HK-2 (cell line): Measurements from ENCODE around the gene SOX5.

ENCODE experiments used
- DNase-seq: peaks from one replicate; pipeline ENCODE4 v3.0.0-alpha.2; 2018; ENCODE audit not compliant: unreplicated experiment

The SOX5 gene

GRCh38 chr12:23949348-23950209 lies at the start of gene SOX5:
SOX5 (minus strand) TSS chr12:23949670; CDS start chr12:23949601, 69 bp downstream.
- no peak for DNase-seq

GRCh38 chr12:23987046-23987445 lies 37.6 kb upstream of the SOX5 start:
- no peak for DNase-seq

- no peak for DNase-seq
Measured at GRCh38 chr12:23980826-23981225, 31.4 kb upstream of the SOX5 start.

- DNase-seq = no peak
Measured at GRCh38 chr12:23964812-23965211, 15.3 kb upstream of the SOX5 start.

GRCh38 chr12:23959826-23960225 lies 10.4 kb upstream of the SOX5 start:
- no peak for DNase-seq

- DNase-seq = no peak
Measured at GRCh38 chr12:23954332-23954731, 4.9 kb upstream of the SOX5 start.

GRCh38 chr12:23952071-23952470 lies 2.6 kb upstream of the SOX5 start:
- no peak for DNase-seq

GRCh38 chr12:23950775-23951451 lies 1.4 kb upstream of the SOX5 start:
- DNase-seq = no peak

GRCh38 chr12:23950210-23950774 lies 822 bp upstream of the SOX5 start:
- DNase-seq = no peak

GRCh38 chr12:23948291-23948690 lies 1.2 kb downstream of the SOX5 start:
- DNase-seq = no peak

GRCh38 chr12:23947395-23947794 lies 2.1 kb downstream of the SOX5 start:
- no peak for DNase-seq

- no peak for DNase-seq
Measured at GRCh38 chr12:23945249-23945648, 4.2 kb downstream of the SOX5 start.

GRCh38 chr12:23944067-23944466 lies 5.4 kb downstream of the SOX5 start:
- DNase-seq = no peak

GRCh38 chr12:23942841-23943240 lies 6.6 kb downstream of the SOX5 start:
- DNase-seq = no peak

GRCh38 chr12:23941780-23942179 lies 7.7 kb downstream of the SOX5 start:
- no peak for DNase-seq

GRCh38 chr12:23938422-23938821 lies 11.0 kb downstream of the SOX5 start:
- no peak for DNase-seq

GRCh38 chr12:23931176-23931575 lies 18.3 kb downstream of the SOX5 start:
- DNase-seq = no peak

- no peak for DNase-seq
Measured at GRCh38 chr12:23930599-23930998, 18.9 kb downstream of the SOX5 start.

GRCh38 chr12:23929906-23930305 lies 19.6 kb downstream of the SOX5 start:
- DNase-seq = no peak

GRCh38 chr12:23927907-23928306 lies 21.6 kb downstream of the SOX5 start:
- DNase-seq = no peak

GRCh38 chr12:23921099-23921856 lies 28.2 kb downstream of the SOX5 start:
- DNase-seq = no peak

GRCh38 chr12:23911574-23911973 lies 37.9 kb downstream of the SOX5 start:
- no peak for DNase-seq
